ENCODE results near the gene SMIM10L2A.

Gene SMIM10L2A

GRCh38 chrX:135435139-135435922 is 13.6 kb downstream of the SMIM10L2A start:
- ChIA-PET CTCF (no interaction called here), POLR2A (interaction anchor here (1.0 kb wide), 1 partner anchor 8 kb away, joined by 3 read pairs; no protein-coding TSS in a partner anchor)
- DNase-seq (ENCODE audit: extremely low spot score) = no peak

GRCh38 chrX:135435933-135436332 is 14.2 kb downstream of the SMIM10L2A start:
- ChIA-PET CTCF (no interaction called here), POLR2A (interaction anchor here (1.0 kb wide), 1 partner anchor 9 kb away, joined by 3 read pairs; no protein-coding TSS in a partner anchor)
- no peak for DNase-seq (ENCODE audit: extremely low spot score)
- no peak for TF ChIP-seq CTCF (IDR thresholded peaks at IDR 0.05; ENCODE audit: control extremely low read depth, extremely low read depth, low read depth, missing control alignments)

More at GRCh38 chrX:135435139-135435922, 13.6 kb downstream of the SMIM10L2A start:
- TF ChIP-seq CTCF (IDR thresholded peaks at IDR 0.05; ENCODE audit: control extremely low read depth, extremely low read depth, low read depth, missing control alignments) = no peak

- no peak for DNase-seq (ENCODE audit: extremely low spot score)
- ChIA-PET POLR2A (no interaction called here), CTCF (no interaction called here)
- no peak for TF ChIP-seq CTCF (IDR thresholded peaks at IDR 0.05; ENCODE audit: control extremely low read depth, extremely low read depth, low read depth, missing control alignments)
Observed at GRCh38 chrX:135436456-135436855, 14.7 kb downstream of the SMIM10L2A start.

GRCh38 chrX:135436966-135437866 is 15.5 kb downstream of the SMIM10L2A start:
- POLR2A ChIA-PET = no interaction called here
- CTCF ChIA-PET = no interaction called here
- no peak for DNase-seq (ENCODE audit: extremely low spot score)
- TF ChIP-seq CTCF (IDR thresholded peaks at IDR 0.05; ENCODE audit: control extremely low read depth, extremely low read depth, low read depth, missing control alignments) = no peak

- ChIA-PET POLR2A (no interaction called here), CTCF (no interaction called here)
- peak; percentile 1 for TF ChIP-seq CTCF (IDR thresholded peaks at IDR 0.05; ENCODE audit: control extremely low read depth, extremely low read depth, low read depth, missing control alignments)
- DNase-seq (ENCODE audit: extremely low spot score) = no peak
Observed at GRCh38 chrX:135437867-135438733, 16.4 kb downstream of the SMIM10L2A start.

GRCh38 chrX:135438734-135439043 is 16.9 kb downstream of the SMIM10L2A start:
- POLR2A ChIA-PET = no interaction called here
- no peak for DNase-seq (ENCODE audit: extremely low spot score)
- no peak for TF ChIP-seq CTCF (IDR thresholded peaks at IDR 0.05; ENCODE audit: control extremely low read depth, extremely low read depth, low read depth, missing control alignments)
- CTCF ChIA-PET = no interaction called here

All from GM10248 (cell line).